ENCODE measurements around the gene POPDC2. TPM values are rescaled to one million over a fixed set of nuclear protein-coding genes. Genes with fewer than 3 reads are reported as not detected.

POPDC2 gene
- total and polyA plus RNA-seq, 10 of the 15 experiments (the other 5 are each of a cell fraction or from before 2014, with no cell fraction given): 1.8 to 12.7 (median 3.5) TPM

GRCh38 chr3:119599558-119600174 lies 60.7 kb downstream of the POPDC2 start (continued):
- TF ChIP-seq ZNF687 (IDR thresholded peaks at IDR 0.05) (peak; percentile 66; the same call in 1 of the 2 replicates), NFIC (IDR thresholded peaks at IDR 0.05; ENCODE audit: low read depth, low read length) (peak; percentile 55), SREBF1 (IDR thresholded peaks at IDR 0.05; ENCODE audit: low read length) (no peak), NBN (IDR thresholded peaks at IDR 0.05) (peak; percentile 43; the same call in 1 of the 2 replicates), MLLT1 (IDR thresholded peaks at IDR 0.05) (peak; percentile 94), BCL3 (IDR thresholded peaks at IDR 0.05; ENCODE audit: borderline replicate concordance, insufficient read depth, low read depth, low read length, poor library complexity, severe bottlenecking) (peak; percentile 81), IKZF2 (IDR thresholded peaks at IDR 0.05) (peak in 1 of 2 experiments; percentile 33; a peak in 2 of 4 replicates), WRNIP1 (IDR thresholded peaks at IDR 0.05; ENCODE audit: borderline replicate concordance, low read depth, low read length) (0 out of 2 replicates have a peak, but pooled peaks have one; percentile 42), ZBTB40 (IDR thresholded peaks at IDR 0.05; ENCODE audit: borderline replicate concordance) (no peak), SMAD5 (IDR thresholded peaks at IDR 0.05; ENCODE audit: low read depth) (no peak), USF2 (IDR thresholded peaks at IDR 0.05; ENCODE audit: borderline replicate concordance, low read depth, low read length) (no peak), IKZF1 (conservative IDR thresholded peaks at IDR 0.05) (peak; percentile 34; the same call in 1 of the 2 replicates), SMAD1 (IDR thresholded peaks at IDR 0.05; ENCODE audit: low read depth, partially characterized antibody) (no peak), CHD1 (IDR thresholded peaks at IDR 0.05; ENCODE audit: low read depth, low read length) (peak; percentile 82; the same call in 1 of the 2 replicates), BACH1 (IDR thresholded peaks at IDR 0.05; ENCODE audit: borderline replicate concordance) (peak; percentile 3; the same call in 1 of the 2 replicates), EP300 (IDR thresholded peaks at IDR 0.05; ENCODE audit: borderline replicate concordance in 1 of 2, control insufficient read depth in 1 of 2, low read depth in 2 of 2, low read length in 2 of 2) (0 out of 4 replicates have a peak, but pooled peaks of 1 of the 2 experiments have one; percentile 6)
